M059J (cell line): ENCODE results near the gene TDRD10. TPM values are rescaled to one million over a fixed set of nuclear protein-coding genes. Genes with fewer than 3 reads are reported as not detected.
A peak's percentile ranks its signal among the peaks of the same experiment; 100 is the strongest.
"Not testable (repeated sequence)": the region's sequence is repeated elsewhere in the genome, so short reads cannot be mapped to it uniquely, and the experiment has no call there.

ENCODE experiments used
- DNase-seq: peaks from one replicate; pipeline ENCODE4 v3.0.0-alpha.2; 2012; ENCODE audit warnings: low read depth
- total RNA-seq: library from RNA; depleted of rRNA; stranded (reverse); fragments of >200 nt; shearing (Covaris generic); gene quantifications from 2 replicates; pipeline ENCODE4 v1.2.3, GENCODE V29; 2014

TDRD10 gene
- total RNA-seq, 1 experiment from 2014 or later = not detected

GRCh38 chr1:154514066-154514553, 12.1 kb downstream of the TDRD10 start:
- no peak for DNase-seq

GRCh38 chr1:154517661-154518060, 15.6 kb downstream of the TDRD10 start:
- no peak for DNase-seq

GRCh38 chr1:154519591-154519991, 17.6 kb downstream of the TDRD10 start:
- DNase-seq = no peak

GRCh38 chr1:154520333-154520732, 18.3 kb downstream of the TDRD10 start:
- DNase-seq = no peak

GRCh38 chr1:154521695-154522094, 19.7 kb downstream of the TDRD10 start:
- DNase-seq = no peak

- peak; percentile 44 for DNase-seq
Observed at GRCh38 chr1:154524881-154525280, 22.9 kb downstream of the TDRD10 start.

- DNase-seq = no peak
Observed at GRCh38 chr1:154527192-154527591, 25.2 kb downstream of the TDRD10 start.

GRCh38 chr1:154529308-154529707, 27.3 kb downstream of the TDRD10 start:
- no peak for DNase-seq

GRCh38 chr1:154531950-154532349, 29.9 kb downstream of the TDRD10 start:
- DNase-seq = not testable (repeated sequence)

GRCh38 chr1:154533952-154534844, 32.2 kb downstream of the TDRD10 start:
- peak; percentile 46 for DNase-seq

GRCh38 chr1:154536570-154536969, 34.6 kb downstream of the TDRD10 start:
- DNase-seq = no peak

GRCh38 chr1:154539486-154540483, 37.8 kb downstream of the TDRD10 start:
- no peak for DNase-seq

- DNase-seq = no peak
Observed at GRCh38 chr1:154541231-154541630, 39.2 kb downstream of the TDRD10 start.

- peak; percentile 65 for DNase-seq
Observed at GRCh38 chr1:154546264-154547063, 44.4 kb downstream of the TDRD10 start.

- DNase-seq = no peak
Observed at GRCh38 chr1:154547105-154547732, 45.2 kb downstream of the TDRD10 start.

GRCh38 chr1:154548028-154548427, 46.0 kb downstream of the TDRD10 start:
- DNase-seq = no peak

- no peak for DNase-seq
Observed at GRCh38 chr1:154549202-154549770, 47.3 kb downstream of the TDRD10 start.

GRCh38 chr1:154550070-154550469, 48.1 kb downstream of the TDRD10 start:
- no peak for DNase-seq

GRCh38 chr1:154550657-154551056, 48.6 kb downstream of the TDRD10 start:
- DNase-seq = no peak

- no peak for DNase-seq
Observed at GRCh38 chr1:154551474-154551873, 49.5 kb downstream of the TDRD10 start.
